Measurements from ENCODE around the gene HERC4.
A peak's percentile ranks its signal among the peaks of the same experiment; 100 is the strongest.
"Not testable (repeated sequence)": the region's sequence is repeated elsewhere in the genome, so short reads cannot be mapped to it uniquely, and the experiment has no call there.

Gene HERC4

DNA sequence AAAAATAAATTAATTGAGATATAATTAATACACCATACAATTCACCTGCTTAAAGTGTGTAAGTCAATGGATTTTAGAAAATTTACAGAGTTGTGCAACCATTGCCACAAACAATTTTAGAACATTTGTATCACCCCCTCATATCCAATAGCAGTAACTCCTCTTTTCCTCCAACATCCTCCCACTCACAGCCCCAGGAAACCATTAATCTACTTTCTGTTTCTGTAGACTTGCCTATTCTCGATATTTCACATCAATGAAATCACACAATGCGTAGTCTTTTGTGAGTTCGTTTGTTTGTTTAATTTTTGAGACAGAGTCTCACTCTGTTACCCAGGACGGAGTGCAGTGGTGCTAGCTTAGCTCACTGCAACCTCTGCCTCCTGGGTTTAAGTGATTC lies 13.7 kb upstream of the HERC4 start:
- no peak for DNase-seq (ENCODE audit: low read depth, low spot score)

DNA sequence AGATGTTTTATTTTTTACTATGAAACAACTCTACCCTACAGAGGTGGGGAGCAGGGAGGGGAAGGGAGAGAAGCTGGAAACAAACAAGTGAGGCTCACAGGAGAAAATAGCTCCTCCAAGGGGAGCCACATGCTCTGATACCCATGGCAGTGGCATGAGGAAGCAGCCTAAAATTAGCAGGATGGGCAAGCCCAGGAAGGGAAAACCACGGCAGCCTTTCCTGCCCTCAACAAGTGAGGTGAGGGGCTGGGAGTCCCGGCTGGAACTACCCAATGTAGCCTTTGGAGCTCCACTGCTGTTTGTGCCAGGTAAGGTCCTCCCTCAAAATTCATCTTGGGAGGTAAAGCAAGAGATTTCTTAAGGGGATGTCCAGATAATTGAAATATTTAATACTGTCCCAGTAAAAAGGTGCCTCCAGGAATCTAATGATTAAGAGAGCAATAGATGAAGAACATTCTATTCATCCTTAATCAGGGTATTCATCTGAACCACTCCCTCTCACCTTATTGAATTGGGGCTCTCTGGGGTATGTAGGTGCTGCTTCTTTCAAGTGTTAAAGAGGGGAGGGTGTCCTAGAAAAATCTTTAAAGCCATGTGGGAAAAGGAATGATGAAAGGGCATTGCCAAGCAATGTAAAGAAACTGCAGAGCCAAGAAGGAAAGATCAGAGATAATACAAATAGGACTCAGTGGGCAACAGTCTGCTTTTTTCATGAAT lies 12.8 kb upstream of the HERC4 start:
- no peak for DNase-seq (ENCODE audit: low read depth, low spot score)

DNA sequence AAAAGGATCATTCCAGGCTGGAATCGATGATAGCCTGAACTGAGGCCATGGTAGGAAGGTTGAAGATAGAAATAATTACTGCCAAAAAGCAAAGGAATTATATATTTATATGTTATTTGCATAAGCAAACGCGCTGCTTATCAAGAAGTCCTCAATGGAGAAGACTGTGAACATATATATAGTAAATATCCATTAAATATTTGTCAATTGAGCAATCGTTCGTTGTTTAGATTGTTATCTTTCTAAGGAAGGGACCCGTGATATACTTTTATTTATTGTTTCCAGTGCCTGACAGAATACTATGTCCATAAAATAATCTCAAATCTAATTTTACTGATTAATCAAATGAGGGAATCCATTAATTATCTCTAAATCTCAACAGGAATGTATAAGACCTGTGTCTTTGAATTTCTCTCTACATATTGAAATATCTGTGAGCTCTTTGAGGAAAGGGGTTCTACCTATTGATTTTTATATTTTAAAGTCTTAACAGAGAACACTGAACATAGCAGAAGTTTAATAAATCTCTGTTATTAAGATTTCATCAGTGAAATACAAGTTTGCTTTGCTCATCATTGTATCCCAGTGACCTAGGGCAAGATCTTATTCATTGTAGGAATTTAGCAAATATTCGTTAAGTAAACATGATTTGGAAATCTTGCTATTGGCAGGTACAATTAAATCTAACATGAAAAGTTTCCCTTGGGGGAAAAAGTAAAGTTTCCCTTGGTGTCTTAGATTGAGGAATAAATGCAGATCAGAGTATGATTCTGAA lies 12.0 kb upstream of the HERC4 start:
- no peak for DNase-seq (ENCODE audit: low read depth, low spot score)

DNA sequence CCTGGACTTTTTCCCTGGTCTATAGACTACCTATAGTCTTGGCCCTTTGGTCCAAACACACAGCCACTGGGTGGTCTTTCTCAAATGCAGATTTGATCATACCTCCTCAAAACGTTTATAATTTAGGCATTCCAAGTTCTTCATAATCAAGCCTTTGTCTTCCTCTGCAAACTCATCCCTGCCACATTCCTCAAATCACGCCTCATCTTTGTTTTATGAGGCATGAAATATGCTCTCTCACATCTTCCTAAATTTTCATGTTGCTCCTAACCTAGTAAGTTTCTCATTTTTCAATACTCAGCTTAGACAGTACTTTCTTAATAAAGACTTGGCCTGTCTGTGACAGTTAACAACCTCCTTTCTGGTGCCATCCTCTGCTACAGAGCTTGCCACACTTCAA lies 10.9 kb upstream of the HERC4 start:
- no peak for DNase-seq (ENCODE audit: low read depth, low spot score)

DNA sequence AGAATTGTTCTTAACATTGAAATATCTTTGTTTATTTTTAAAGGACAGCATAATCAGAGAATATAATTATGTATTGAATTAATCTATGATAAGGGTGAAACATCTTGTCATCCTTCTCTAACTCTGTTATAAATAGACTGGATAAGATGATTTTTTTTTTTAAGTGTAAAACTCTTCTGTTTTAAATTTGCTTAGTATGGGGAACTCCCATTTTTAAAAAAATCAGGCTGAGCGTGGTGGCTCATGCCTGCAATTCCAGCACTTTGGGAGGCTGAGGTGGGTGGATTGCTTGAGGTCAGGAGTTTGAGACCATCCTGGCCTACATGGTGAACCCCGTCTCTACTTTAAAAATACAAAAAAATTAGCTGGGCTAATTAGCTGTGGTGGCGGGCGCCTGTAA lies 9.4 kb upstream of the HERC4 start:
- no peak for DNase-seq (ENCODE audit: low read depth, low spot score)

DNA sequence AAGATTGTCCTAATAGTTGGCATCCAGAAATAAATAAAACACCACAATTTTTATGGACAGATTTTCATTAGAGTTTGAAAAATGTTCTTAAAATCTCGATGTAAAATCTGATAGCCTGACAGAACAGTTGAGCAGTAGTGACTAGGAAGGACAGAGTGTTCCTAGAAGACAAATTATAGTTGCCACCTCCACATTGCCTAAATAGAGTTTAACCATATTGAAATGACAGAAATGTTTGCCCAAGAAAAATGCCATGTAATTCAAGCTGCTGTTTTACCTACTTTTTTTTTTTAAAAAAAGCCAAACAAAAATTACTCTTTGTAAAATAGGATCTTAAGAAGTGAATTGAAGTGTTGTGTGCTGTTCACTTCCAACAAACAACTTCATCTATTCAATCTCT lies 8.9 kb upstream of the HERC4 start:
- DNase-seq (ENCODE audit: low read depth, low spot score) = no peak

DNA sequence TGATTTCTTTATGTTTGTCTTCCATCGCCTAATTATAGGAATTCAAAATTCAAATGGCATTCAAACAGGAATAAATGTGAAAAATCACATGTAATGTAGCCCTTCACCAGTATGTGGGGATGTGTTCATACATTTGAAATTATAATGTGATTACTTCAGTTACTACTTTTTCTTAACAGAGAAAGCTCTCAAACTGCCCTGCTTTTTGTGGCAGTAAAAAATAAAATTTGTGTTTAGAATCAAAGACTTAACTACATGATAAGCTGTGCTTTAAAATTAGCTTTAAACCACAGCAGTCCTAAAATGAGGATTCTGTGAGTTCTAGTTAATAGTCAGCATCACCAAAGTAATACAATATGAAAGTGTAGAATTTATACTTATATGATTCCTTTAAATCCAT lies 7.8 kb upstream of the HERC4 start:
- peak; percentile 50 for DNase-seq (ENCODE audit: low read depth, low spot score)

DNA sequence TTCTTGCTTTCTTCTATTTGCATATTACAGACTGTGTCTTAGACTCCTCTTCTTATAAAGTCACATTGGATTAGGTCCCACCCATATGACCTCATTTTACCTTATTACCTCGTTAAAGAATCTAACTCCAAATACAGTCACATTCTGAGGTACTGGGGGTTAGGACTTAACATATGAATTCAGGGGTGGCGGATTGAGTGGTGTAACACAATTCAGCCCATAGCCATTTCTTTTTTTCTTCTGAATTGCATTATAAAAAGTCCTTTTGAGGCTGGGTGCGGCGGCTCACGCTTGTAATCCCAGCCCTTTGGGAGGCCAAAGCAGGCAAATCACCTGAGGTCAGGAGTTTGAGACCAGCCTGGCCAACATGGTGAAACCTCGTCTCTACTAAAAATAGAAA lies 6.8 kb upstream of the HERC4 start:
- no peak for DNase-seq (ENCODE audit: low read depth, low spot score)

DNA sequence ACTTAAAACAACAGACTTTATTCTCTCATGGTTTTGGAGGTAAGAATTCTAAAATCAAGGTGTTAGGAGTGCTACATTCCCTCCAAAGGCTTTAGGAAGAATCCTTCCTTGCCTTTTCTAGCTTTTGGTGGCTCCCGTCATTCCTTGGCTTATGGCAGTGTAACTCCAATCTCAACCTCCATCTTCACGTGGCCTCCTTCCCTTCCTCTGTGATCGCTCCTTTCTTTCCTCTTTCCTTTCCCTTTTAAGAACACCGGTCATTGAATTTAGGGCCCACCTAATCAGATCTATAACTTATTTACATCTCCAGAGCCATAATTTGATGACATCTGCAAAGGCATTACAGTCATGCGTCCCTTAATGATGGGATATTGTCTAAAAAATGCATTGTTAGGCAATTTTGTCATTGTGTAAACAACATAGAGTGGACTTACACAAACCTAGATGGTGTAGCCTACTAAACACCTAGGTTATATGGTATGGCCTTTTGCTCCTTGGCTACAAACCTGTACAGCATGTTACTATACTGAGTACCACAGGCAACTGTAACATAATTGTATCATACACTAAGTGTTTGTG lies 5.9 kb upstream of the HERC4 start:
- no peak for DNase-seq (ENCODE audit: low read depth, low spot score)

DNA sequence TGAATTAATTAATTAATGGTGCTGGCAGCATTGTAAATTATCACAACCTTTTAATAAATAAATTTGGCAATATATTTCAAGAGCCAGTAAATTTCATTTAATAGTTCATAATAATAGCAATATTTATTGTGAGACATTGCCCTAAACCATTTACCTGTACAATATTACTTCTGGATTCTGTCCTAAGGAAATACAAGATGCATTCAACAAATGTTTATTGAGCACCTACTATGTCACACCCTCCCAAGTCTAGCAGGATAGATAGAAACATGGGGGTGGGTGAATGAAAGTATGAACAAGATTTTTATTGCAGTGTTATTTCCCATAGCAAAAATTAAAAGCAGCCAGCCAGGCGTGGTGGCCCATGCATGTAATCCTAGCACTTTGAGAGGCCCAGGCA lies 4.4 kb upstream of the HERC4 start:
- DNase-seq (ENCODE audit: low read depth, low spot score) = no peak

DNA sequence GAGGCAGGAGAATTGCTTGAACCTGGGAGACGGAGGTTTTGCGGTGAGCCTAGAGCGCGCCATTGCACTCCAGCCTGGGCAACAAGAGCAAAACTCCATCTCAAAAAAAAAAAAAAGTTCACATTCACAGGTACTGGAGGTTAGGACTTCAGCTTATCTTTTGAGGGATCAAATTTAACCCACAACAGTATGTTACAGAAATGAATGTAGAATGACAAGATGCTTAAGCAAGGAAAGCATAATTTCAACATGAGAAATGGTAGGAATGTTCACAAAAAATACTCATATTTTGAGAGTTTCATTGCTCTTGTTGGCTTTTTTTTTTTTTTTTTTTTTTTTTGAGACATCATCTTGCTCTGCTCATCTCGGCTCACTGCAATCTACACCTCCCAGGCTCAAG lies 1.9 kb upstream of the HERC4 start:
- DNase-seq (ENCODE audit: low read depth, low spot score) = no peak

DNA sequence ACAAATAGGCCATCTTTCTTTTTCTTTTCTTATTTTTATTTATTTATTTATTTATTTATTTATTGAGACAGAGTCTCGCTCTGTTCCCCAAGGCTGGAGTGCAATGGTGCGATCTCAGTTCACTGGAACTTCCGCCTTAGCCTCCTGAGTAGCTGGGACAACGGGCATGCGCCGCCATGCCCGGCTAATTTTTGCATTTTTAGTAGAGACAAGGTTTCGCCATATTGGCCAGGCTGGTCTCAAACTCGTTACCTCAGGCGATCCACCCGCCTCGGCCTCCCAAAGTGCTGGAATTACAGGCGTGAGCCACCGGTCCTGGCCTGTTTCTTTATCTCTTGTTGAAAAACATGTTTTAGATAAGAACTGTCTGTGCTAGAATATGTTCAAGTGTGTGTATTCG lies 998 bp upstream of the HERC4 start:
- DNase-seq (ENCODE audit: low read depth, low spot score) = not testable (repeated sequence)

DNA sequence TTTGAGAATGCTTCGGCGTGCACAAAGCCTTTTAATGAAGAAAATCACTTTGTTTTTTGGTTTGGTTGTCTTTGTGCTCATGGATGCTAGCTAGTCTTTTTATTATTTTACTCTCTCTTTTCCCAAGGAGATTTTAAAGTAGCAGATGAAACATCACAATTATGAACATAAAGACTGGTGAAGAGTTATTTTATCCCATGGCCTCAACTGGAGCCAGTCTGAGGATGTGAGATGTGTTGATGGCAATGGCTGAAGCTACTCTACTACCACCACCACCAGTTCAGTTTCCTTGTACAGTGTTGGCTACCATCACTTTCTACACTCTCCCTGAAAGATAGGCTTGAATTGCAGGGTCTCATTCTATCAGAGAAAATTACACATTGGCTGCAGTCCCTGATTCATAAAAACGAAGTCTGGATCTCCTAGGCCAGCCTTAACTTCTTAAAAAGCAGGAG lies 494 bp upstream of the HERC4 start:
- DNase-seq (ENCODE audit: low read depth, low spot score) = no peak

DNA sequence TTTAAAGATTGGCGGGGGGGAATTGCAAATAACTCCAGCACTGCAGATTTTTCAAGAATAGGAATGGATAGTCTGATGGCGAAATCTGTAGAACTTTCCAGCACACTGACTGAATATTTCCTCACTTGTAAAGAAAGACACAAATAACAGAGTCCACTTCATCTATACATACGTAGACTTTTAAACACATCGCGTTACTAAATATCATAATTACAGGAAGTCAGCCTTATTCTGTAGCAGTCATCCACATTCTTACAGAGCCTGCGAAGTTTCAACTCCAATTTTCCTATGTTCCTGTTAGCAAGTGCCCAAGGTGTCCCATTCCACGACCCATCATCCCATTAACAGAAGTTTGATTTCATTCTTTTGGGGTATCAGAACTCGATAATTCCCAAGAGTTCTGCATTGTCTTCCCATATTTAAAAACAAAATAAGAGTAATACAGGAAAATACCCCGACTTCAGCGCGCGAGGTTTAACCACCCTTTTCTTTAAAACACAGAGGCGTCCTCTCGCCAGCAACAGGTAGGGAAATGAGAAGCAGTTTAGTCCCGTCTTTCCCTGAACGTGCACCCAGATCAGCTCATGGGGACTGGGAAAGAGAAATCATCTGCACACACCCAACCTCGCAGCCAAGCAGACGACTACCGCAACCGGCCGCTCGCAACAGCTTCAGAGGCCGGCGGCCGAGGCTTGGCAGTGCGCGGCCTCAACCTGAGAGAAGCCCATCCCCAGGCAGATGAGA lies 880 bp downstream of the HERC4 start:
- peak; percentile 21 for DNase-seq (ENCODE audit: low read depth, low spot score)

DNA sequence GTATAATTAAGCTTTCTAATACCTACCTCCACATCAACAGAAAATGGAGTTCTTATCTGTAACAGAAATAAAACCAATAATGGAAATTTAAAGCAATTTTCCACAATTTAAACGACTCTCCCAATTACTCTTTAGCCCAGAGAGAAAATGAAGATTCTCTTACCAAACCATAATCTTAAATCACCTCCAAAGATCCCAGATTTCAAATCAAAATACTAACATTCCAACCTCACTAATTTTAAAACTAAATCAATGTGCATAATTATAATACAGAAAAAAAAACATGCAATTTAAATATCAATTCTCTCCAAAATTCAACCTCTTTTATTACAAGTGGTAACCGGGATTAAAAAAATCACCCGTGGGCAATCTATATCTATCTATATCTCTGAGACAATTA lies 1.5 kb downstream of the HERC4 start:
- no peak for DNase-seq (ENCODE audit: low read depth, low spot score)

DNA sequence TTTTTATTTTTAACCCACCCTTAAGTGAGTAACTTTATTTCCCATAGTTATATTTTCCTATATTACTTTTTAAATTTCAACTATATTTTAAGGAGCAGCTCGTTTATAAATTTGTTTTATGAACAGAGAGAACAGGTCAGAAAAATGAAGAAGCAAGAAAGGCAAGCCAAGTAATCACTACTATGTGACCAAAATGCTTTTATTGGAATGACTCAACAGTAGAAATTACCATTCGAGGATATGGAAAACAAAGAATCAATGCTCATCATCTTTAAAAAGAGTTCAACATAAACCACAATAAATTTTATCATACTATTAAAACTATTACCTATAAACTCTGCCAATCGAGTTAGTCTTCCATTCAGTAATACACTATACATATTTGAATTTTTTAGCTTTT lies 7.6 kb downstream of the HERC4 start:
- no peak for DNase-seq (ENCODE audit: low read depth, low spot score)

DNA sequence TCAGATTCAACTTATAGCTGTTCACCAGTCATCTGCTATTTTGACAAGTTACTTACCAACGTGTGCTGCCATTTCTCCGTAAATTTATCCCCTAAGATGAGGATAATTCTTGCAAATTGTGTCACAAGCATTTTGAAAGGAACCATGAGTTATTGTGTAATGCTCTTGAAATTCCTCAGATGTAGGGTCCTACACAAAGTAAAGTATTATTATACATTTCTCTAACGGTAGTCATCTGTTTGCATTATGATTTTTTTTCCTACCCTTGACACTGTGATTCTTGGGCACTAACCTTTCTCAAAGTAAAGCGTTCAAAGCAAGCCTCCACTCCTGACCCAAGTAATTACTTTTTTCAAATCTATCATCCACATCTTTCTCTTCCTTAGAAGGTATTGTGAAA lies 8.1 kb downstream of the HERC4 start:
- no peak for DNase-seq (ENCODE audit: low read depth, low spot score)

DNA sequence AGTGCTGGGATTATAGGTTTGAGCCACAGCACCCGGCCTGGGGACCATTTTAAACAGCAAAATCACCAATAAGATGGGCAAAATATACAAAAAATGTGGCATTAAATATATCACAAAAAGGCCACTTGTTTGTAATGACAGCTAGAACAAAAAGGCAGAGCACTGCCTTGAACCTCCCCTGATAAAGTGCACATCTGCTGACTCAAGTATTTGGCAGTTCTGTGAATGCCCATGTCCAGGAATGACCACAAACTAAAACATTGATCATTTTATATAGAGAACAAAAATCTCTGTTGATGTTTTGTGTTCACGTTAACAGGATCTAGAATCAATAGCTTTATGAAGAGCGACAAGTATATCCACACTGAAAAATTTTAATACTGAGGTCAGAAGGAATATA lies 21.5 kb downstream of the HERC4 start:
- peak; percentile 29 for DNase-seq (ENCODE audit: low read depth, low spot score)

DNA sequence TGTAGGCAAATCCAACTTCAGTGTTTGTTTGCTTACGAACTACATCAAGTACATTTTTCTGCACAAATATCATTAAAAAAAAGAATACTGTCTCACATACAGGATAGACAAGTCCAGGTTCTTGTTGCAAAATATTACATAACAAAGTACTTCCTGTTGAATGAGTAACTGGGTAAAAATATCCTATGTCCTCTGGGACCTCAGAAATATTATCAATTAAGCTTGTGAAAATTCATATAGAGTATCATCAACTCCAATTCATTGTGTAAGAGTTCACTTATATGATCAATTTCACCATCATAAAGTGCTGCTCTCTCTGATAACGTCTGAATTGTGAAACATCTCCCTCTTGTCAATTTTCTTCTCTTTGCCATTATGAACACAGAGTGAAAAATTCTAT lies 22.6 kb downstream of the HERC4 start:
- DNase-seq (ENCODE audit: low read depth, low spot score) = no peak

DNA sequence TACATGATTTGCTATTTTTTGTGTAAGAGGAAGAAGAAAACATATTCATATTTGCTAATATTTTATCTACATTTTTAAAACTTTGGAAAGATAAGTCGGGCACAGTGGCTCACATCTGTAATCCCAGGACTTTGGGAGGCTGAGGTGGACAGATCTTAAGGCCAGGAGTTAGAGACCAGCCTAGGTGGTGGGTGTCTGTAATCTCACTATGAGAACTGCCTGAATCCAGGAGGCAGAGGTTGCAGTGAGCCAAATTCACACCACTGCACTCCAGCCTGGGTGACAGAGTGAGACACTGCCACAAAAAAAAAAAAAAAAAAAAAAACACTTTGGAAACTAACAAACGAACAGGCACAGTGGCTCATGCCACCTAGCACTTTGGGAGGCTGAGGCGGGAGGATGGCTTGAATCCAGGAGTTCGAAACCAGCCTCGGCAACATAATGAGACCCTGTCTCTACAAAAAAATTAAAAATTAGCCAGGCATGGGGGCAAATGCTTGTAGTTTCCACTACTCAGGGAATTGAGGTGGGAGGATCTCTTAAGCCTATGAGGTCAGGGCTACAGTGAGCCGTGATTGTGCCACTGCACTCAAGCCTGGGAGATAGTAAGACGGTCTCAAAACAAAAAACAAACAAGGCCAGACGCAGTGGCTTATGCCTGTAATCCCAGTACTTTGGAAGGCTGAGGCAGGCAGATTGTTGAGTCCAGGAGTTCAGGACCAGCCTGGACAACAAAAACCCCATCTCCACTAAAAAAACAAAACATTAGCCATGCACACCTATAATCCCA lies 25.6 kb downstream of the HERC4 start:
- DNase-seq (ENCODE audit: low read depth, low spot score) = no peak

DNA sequence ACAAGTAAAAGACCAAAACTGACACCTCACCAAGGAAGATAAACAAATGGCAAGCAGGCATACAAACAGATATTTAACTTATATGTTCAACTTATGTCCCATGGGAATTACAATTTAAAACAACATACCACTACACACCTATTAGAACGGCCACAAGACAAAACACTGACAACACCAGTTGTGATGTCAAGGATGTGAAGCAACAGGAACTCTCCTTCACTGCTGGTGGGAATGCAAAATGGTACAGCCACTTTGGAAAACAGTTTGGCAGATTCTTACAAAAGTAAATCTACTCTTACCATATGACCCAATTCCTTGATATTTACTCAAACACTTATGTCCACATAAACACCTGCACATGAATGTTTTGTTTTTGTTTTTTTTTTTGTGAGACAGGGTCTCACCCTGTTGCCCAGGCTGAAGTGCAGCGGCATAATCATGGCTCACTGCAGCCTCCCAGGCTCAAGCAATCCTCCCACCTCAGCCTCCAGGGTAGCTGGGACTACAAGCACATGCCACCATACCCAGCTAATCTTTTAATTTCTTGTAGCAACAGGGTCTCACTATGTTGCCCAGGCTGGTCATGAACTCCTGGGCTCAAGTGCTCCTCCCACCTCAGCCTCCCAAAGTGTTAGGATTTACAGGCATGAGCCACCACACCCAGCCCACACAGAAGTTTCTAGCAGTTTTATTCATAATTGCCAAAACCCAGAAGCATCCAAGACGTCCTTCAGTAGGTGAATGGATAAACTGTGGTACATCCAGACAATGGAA lies 27.3 kb downstream of the HERC4 start:
- no peak for DNase-seq (ENCODE audit: low read depth, low spot score)

All from astrocyte of the hippocampus (primary cell).